ENCODE measurements around the gene MYO15A.

MYO15A gene

DNA sequence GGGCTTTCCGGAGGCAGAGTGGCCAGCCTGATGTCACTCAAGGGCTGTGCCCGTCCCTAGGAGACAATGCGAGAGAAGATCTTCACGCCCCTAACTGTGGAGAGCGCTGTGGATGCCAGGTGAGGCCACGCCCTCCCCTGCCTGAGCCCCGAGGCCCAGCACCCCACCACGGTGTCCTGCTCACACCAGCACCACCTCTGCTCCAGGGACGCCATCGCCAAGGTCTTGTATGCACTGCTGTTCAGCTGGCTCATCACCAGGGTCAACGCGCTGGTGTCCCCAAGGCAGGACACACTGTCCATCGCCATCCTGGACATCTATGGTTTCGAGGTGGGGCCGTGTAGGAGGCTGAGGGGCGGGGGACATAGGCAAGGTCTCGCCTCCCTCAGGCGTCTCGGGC, 27.8 kb downstream of the MYO15A start:
- DNase-seq (ENCODE audit: low read depth in 2 of 2): no peak

- DNase-seq (ENCODE audit: low read depth in 2 of 2): no peak
Measured at GRCh38 chr17:18138065-18138749, 29.7 kb downstream of the MYO15A start.

DNA sequence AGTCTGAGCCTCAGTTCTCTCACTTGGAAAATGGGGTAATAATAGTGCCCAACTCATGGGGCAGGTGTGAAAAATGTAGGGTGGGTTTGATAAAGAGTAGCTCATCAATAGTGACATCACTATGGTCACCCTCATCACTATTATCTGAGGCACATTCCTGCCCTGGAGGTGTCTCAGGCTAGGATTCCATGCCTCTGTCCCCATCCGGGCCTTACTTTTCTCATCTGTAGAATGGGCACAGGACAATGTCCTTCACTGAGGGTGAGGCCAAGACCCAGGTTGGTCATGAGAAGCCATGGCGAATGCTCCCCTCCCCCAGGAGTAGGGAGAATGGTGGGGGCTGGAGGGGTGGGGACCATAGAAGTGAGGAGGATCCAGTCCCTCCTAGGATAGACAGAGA, 30.5 kb downstream of the MYO15A start:
- DNase-seq (ENCODE audit: low read depth in 2 of 2): no peak

- DNase-seq (ENCODE audit: low read depth in 2 of 2): no peak
Measured at GRCh38 chr17:18139498-18139897, 30.9 kb downstream of the MYO15A start.

DNA sequence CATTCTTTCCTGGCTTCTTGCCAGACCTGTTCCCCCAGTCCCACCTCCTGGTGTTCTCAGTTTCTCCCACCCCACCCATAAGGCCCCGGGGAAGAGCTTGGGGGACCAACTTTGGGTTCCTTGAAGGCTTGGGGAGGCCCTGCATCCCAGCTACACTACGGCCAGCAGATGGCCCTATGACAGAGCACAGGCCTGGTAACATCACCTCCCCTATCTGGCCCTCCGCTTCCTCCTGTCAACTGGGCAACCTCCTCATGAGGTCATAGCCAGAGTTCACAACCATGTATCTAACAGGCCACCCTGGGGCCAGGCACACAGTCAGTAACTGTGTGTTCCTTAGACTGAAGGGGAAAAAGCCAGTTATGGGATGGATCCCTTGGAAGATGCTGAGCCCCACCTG, 31.4 kb downstream of the MYO15A start:
- DNase-seq (ENCODE audit: low read depth in 2 of 2): no peak

DNA sequence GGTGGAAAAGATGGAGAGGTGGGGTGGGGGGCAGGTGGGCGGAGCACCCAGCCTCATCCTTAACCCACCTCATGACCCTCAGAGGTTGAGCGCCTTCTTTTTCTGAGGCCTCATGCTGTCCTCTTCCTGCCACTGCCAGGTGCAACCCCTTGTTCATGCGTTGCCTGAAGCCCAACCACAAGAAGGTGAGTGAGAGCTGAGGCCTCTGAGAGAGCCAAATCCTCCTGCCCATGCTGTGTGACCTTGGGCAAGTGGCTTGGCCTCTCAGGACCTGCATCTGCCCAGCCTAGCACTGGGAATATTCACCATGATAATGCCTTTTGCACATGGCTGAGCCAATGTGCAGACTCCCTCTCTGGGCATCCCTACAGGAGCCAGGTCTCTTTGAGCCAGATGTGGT, 32.1 kb downstream of the MYO15A start:
- no peak for DNase-seq (ENCODE audit: low read depth in 2 of 2)

GRCh38 chr17:18141210-18141803, 32.8 kb downstream of the MYO15A start:
- DNase-seq (ENCODE audit: low read depth in 2 of 2): no peak

GRCh38 chr17:18142417-18142816, 33.9 kb downstream of the MYO15A start:
- no peak for DNase-seq (ENCODE audit: low read depth in 2 of 2)

- DNase-seq (ENCODE audit: low read depth in 2 of 2): no peak
Measured at GRCh38 chr17:18143044-18143936, 34.7 kb downstream of the MYO15A start.

DNA sequence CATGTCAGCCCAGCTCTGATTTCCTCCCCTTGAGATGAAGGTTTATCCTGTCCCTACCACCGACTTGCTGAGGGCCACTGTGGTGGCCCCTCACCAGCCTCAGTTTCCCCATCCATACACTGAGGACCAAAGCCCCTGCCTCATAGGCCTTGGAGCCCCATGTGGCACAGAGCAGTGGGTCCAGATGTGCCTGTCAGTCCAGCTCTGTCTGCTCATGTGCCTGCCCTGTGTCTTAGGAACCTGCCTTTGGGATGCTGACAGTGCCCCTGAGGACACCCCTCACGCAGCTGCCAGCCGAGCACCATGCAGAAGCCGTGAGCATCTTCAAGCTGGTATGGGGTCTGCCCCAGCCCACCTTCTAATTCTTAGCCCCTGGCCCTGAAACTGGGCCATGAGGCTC, 35.7 kb downstream of the MYO15A start:
- DNase-seq (ENCODE audit: low read depth in 2 of 2): no peak

GRCh38 chr17:18144855-18145254, 36.3 kb downstream of the MYO15A start:
- DNase-seq (ENCODE audit: low read depth in 2 of 2): no peak

DNA sequence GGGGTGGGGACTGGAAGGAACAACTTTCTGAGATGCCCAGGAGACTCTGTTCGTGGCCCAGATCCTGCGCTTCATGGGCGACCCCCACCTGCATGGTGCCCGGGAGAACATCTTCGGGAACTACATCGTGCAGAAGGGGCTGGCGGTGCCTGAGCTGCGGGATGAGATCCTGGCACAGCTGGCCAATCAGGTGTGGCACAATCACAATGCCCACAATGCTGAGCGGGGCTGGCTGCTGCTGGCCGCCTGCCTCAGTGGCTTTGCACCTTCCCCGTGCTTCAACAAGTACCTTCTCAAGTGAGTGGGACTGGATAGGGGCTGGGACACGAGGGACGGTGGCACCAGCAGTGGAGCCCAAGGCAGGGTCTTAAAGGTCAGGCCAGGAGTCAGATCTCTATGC, 37.3 kb downstream of the MYO15A start:
- no peak for DNase-seq (ENCODE audit: low read depth in 2 of 2)

- no peak for DNase-seq (ENCODE audit: low read depth in 2 of 2)
Measured at GRCh38 chr17:18146259-18146658, 37.7 kb downstream of the MYO15A start.

DNA sequence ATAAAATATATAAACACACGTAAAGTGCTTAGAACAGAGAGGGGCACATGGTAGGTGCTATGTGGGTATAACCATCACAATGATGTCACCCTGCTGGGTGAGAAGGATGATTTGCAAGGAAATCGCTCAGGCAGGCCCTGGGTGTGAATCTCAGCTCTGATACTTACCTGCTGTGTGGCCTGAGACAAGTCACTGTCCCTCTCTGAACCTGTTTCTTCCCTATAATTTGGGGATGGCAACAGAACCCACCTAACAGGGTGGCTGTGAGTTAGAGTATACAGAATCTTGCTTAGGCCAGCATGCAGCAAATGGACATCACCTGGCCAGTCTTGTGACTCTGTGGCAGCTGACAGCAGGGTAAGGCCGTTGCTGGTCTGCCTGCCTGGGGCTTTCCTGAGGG, 38.4 kb downstream of the MYO15A start:
- no peak for DNase-seq (ENCODE audit: low read depth in 2 of 2)

GRCh38 chr17:18148586-18148985, 40.0 kb downstream of the MYO15A start:
- no peak for DNase-seq (ENCODE audit: low read depth in 2 of 2)

DNA sequence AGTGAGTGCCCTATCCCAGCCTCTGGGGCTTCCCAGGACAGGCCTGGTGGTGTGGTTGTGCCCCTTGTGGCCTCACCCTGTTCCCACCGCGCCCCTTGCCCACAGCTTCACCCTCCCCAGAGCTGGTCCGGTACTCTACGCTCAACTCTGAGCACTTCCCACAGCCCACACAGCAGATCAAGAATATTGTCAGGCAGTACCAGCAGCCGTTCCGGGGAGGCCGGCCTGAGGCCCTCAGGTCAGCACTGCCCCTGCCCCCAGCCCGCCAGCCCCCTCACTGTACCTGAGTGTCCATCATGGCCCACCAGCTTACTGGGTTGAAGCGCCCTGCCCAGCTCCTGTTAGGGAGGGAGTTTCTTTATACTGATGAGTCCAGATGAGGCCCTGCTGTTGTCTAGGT, 42.7 kb downstream of the MYO15A start:
- no peak for DNase-seq (ENCODE audit: low read depth in 2 of 2)

GRCh38 chr17:18155179-18155578, 46.6 kb downstream of the MYO15A start:
- no peak for DNase-seq (ENCODE audit: low read depth in 2 of 2)

DNA sequence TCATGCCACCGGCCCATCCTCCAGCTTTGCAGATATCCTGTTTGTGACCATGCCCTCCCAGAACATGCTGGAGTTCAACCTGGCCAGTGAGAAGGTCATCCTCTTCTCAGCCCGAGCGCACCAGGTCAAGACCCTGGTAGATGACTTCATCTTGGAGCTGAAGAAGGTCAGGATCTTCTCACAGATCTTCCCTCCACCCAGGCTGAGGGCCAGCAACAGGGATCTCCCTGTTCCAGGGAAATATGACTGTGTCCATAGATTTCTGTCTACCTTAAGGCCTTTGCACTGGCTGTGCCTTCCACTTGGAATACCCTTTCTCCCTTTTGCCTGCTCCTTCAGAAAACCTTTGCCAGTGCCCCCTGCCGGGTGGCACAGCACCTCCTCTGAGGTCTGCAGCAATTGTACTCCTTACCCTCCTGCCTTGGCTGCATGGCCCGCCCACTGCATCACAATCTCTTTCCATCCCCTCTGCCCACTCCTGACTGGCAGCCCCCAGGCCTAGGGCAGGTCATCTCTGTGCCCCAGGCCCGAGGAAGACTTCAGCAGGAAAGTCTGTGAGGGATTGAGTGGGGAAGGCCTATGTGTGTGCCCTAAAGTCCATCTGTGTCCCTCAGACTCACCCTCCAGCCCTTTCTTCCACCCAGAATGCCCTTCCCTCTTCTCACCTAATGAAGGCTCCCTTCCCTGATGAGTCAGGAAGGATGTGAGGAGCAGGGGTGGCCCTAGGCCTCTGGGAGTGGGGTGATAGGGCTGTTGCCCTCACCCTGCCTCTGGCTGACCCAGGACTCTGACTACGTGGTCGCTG, 47.8 kb downstream of the MYO15A start:
- no peak for DNase-seq (ENCODE audit: low read depth in 2 of 2)

GRCh38 chr17:18156976-18157280, 48.4 kb downstream of the MYO15A start:
- no peak for DNase-seq (ENCODE audit: low read depth in 2 of 2)

- DNase-seq (ENCODE audit: low read depth in 2 of 2): no peak
Measured at GRCh38 chr17:18157354-18157985, 48.9 kb downstream of the MYO15A start.

DNA sequence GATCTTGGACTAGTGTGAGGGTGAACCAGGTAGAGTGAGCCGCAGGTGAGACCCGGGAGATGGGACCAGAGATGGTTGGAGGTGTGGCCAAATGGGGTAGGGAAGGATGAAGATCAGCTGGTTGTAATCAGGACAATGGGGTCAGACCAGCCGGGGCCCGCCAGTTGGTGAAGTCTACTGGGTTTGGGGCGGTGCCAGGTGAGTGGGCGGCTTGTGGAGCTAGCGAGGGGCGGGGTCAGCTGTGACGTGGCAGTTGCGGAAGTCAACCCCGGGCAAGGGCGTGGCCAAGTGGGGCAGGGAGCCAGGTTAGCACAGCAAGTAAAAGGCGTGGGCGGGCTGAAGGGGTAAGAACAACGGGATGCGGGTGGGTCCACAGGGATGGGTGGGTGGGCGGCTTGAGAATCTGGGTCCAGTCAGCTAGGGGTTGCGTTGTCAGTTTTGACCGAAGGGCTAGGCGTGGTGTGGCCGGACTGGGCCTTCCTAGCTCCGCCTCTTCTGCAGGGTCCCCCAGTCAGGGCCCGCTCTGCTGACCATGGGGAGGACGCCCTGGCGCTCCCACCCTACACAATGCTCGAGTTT, 49.6 kb downstream of the MYO15A start:
- peak; percentile 82 to 93 for DNase-seq (ENCODE audit: low read depth in 2 of 2)
